WTC11 (cell line): ENCODE data around the gene SPINDOC. TPM values are rescaled to one million over a fixed set of nuclear protein-coding genes. Genes with fewer than 3 reads are reported as not detected.
"Not testable (repeated sequence)": the region's sequence is repeated elsewhere in the genome, so short reads cannot be mapped to it uniquely, and the experiment has no call there.

Source experiments
- ATAC-seq: fragments of 200-7000 bp; cut with Tn5 transposase; 2 replicates; pipeline ENCODE4 v1.10.0; 2021; ENCODE audit warnings: mild to moderate bottlenecking, moderate library complexity
- CTCF ChIA-PET: fragments of 300-600 bp; sonication (Branson Sonifier 250); formaldehyde crosslinking; loops from one replicate; lab custom pipeline; 2021; ENCODE audit warnings: antibody characterized with exemption; lab: Charles Lee
- POLR2A ChIA-PET: fragments of 350-600 bp; sonication (Branson Sonifier 250); formaldehyde crosslinking; loops from one replicate; lab custom pipeline; 2021; ENCODE audit warnings: antibody characterized with exemption; lab: Charles Lee
- DNase-seq: peaks from one replicate; pipeline ENCODE4 v3.0.0; 2021; ENCODE audit warnings: low spot score
- H3K27ac Mint-ChIP-seq: 2 replicates; pipeline ENCODE4 v1.8.0; 2021; ENCODE audit warnings: mixed read lengths
- H3K27me3 Mint-ChIP-seq: 2 replicates; pipeline ENCODE4 v1.8.0; 2021; ENCODE audit warnings: low read depth, mild to moderate bottlenecking, moderate library complexity, mixed read lengths
- H3K36me3 Mint-ChIP-seq: 2 replicates; pipeline ENCODE4 v1.8.0; 2021; ENCODE audit warnings: mixed read lengths
- H3K4me1 Mint-ChIP-seq: 2 replicates; pipeline ENCODE4 v1.8.0; 2022; ENCODE audit warnings: mixed read lengths
- H3K4me3 Mint-ChIP-seq: 2 replicates; pipeline ENCODE4 v1.8.0; 2021; ENCODE audit warnings: mild to moderate bottlenecking, moderate library complexity, mixed read lengths
- H3K9me3 Mint-ChIP-seq: 2 replicates; pipeline ENCODE4 v1.8.0; 2021; ENCODE audit warnings: mixed read lengths
- ATF3 ChIP-seq: sonication (generic); formaldehyde crosslinking; conservative IDR thresholded peaks from 2 replicates; pipeline ENCODE4 v1.8.1; 2022; ENCODE audit warnings: mild to moderate bottlenecking, missing genetic modification reagents
- ESRRA ChIP-seq: sonication (generic); formaldehyde crosslinking; IDR thresholded peaks from 2 replicates; pipeline ENCODE4 v1.8.1; 2022; ENCODE audit warnings: mild to moderate bottlenecking, missing genetic modification reagents, borderline replicate concordance
- GABPB1 ChIP-seq: sonication (generic); formaldehyde crosslinking; IDR thresholded peaks from 2 replicates; pipeline ENCODE4 v1.8.1; 2023; ENCODE audit warnings: mild to moderate bottlenecking, missing genetic modification reagents
- GTF2I ChIP-seq: fragments of 250-450 bp; sonication (Bioruptor Pico); conservative IDR thresholded peaks from 2 replicates; pipeline ENCODE4 v1.4.0; 2021; ENCODE audit warnings: mild to moderate bottlenecking
- JAZF1 ChIP-seq: fragments of 250-450 bp; sonication (Bioruptor Pico); IDR thresholded peaks from 2 replicates; pipeline ENCODE4 v1.9.0; 2021; ENCODE audit warnings: moderate library complexity, mild to moderate bottlenecking, inconsistent platforms
- NFYB ChIP-seq: sonication (generic); formaldehyde crosslinking; conservative IDR thresholded peaks from 2 replicates; pipeline ENCODE4 v1.8.0; 2022; ENCODE audit warnings: low read depth, missing genetic modification reagents
- SMAD3 ChIP-seq: sonication (generic); formaldehyde crosslinking; IDR thresholded peaks from 2 replicates; pipeline ENCODE4 v1.8.0; 2022; ENCODE audit warnings: missing genetic modification reagents, mild to moderate bottlenecking, borderline replicate concordance
- STAT6 ChIP-seq: sonication (generic); formaldehyde crosslinking; conservative IDR thresholded peaks from 2 replicates; pipeline ENCODE4 v1.8.1; 2023; ENCODE audit warnings: mild to moderate bottlenecking, low read depth, missing genetic modification reagents, moderate library complexity
- ZNF317 ChIP-seq: sonication (generic); formaldehyde crosslinking; IDR thresholded peaks from 2 replicates; pipeline ENCODE4 v1.8.1; 2023; ENCODE audit warnings: low read depth, mild to moderate bottlenecking, moderate library complexity, missing genetic modification reagents, borderline replicate concordance
- total RNA-seq: library from RNA; stranded (reverse); gene quantifications from 3 replicates; pipeline ENCODE4 v1.2.3, GENCODE V29; 2021
- TF ChIP-seq, protein P1 (sequence below): sonication (generic); formaldehyde crosslinking; IDR thresholded peaks from 2 replicates; pipeline ENCODE4 v1.8.0; 2022; ENCODE audit warnings: mild to moderate bottlenecking, missing genetic modification reagents
- TF ChIP-seq, protein P2 (sequence below): sonication (generic); formaldehyde crosslinking; IDR thresholded peaks from 2 replicates; pipeline ENCODE4 v1.8.1; 2023; ENCODE audit warnings: mild to moderate bottlenecking, missing genetic modification reagents, moderate library complexity
- TF ChIP-seq, protein P3 (sequence below): sonication (generic); formaldehyde crosslinking; IDR thresholded peaks from 2 replicates; pipeline ENCODE4 v1.8.1; 2023; ENCODE audit warnings: mild to moderate bottlenecking, missing genetic modification reagents

The SPINDOC gene
- total RNA-seq, 1 experiment from 2014 or later: 93.8 TPM

DNA sequence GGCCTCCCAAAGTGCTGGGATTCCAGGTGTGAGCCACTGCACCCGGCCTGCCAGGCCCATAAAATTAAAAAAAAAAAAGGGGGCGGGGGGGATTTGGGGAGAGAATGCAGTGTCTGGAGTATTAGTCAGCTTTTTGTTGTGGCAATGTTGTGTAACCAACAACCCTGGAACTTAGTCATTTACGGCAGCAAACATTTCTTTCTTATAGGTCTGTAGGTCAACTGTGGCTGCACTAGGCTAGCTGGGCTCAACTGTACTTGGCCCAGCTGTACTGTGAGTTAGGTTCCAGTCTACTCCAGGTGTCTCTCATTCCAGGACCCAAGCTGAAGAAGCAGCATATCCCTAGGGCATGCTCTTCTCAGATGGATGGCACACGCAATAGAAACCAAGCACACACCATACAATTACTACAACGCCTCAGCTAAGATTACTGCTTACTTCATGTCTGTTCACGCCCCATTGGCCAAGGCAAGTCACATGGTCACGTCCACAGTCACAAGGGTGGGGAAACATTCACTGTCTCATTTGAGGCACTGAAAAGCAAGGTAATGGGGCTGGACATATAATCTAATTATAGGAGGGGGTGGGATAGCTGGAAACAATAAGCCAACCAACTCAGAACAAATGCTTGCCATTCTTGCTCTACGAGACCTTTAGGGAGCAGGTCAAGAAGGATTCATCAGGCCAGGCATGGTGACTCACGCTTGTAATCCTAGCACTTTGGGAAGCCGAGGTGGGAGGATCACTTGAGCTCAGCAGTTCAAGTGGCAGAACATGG is 10.4 kb upstream of the SPINDOC start (continued):
- TF ChIP-seq, protein P1, sequence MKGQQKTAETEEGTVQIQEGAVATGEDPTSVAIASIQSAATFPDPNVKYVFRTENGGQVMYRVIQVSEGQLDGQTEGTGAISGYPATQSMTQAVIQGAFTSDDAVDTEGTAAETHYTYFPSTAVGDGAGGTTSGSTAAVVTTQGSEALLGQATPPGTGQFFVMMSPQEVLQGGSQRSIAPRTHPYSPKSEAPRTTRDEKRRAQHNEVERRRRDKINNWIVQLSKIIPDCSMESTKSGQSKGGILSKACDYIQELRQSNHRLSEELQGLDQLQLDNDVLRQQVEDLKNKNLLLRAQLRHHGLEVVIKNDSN (CRISPR knock-in tag): peak; percentile 53; the same call in 1 of the 2 replicates
- peak; percentile 39; the same call in 1 of the 2 replicates for TF ChIP-seq NFYB (CRISPR knock-in tag)

DNA sequence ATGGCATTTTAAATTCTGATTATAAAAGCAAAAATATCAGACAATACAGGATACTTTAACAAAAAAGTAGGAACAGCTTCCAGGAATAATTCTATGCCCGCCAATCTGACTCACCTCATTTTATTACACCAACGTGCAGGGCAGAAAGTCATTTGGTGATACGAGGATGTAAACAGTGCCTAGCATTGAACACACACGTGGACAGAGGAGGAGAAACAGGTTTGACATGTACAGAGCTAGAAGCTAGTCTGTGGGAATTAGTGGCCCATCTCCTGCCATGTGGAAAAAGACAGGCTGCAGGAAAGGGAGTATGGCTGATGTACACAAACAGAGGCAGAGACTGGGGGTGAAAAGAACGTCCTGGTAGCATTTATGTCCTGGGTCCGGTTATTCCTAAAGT is 9.0 kb upstream of the SPINDOC start:
- DNase-seq (no peak), ATAC-seq (no peak)
- CTCF ChIA-PET: no interaction called here
- Mint-ChIP-seq H3K36me3 (no peaks in the 10 kb centered on the region), H3K9me3 (no peaks in the 10 kb centered on the region), H3K27ac (no peak overlapping the region), H3K4me3 (no peak overlapping the region), H3K4me1 (0 out of 2 replicates have a peak, but pooled peaks cover 3% of the 10 kb centered on the region), H3K27me3 (peaks cover 14% of the 10 kb centered on the region)
- POLR2A ChIA-PET: no interaction called here
- TF ChIP-seq JAZF1 (CRISPR knock-in tag): no peak
- TF ChIP-seq, protein P2, sequence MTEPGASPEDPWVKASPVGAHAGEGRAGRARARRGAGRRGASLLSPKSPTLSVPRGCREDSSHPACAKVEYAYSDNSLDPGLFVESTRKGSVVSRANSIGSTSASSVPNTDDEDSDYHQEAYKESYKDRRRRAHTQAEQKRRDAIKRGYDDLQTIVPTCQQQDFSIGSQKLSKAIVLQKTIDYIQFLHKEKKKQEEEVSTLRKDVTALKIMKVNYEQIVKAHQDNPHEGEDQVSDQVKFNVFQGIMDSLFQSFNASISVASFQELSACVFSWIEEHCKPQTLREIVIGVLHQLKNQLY (CRISPR knock-in tag): no peak
- no peak for TF ChIP-seq GTF2I
- no peak for TF ChIP-seq STAT6 (CRISPR knock-in tag)

- Mint-ChIP-seq H3K27me3 (peaks cover 5% of the 10 kb centered on the region), H3K27ac (no peak overlapping the region), H3K9me3 (no peaks in the 10 kb centered on the region), H3K36me3 (no peaks in the 10 kb centered on the region), H3K4me3 (no peak overlapping the region), H3K4me1 (0 out of 2 replicates have a peak, but pooled peaks cover 3% of the 10 kb centered on the region)
- DNase-seq: no peak
- POLR2A ChIA-PET: no interaction called here
- peak; percentile 28; the same call in 1 of the 2 replicates for ATAC-seq
- CTCF ChIA-PET: no interaction called here
- TF ChIP-seq ATF3 (CRISPR knock-in tag) (no peak), SMAD3 (CRISPR knock-in tag) (no peak), GABPB1 (CRISPR knock-in tag) (no peak), ZNF317 (CRISPR knock-in tag) (no peak), ESRRA (CRISPR knock-in tag) (no peak)
- TF ChIP-seq, protein P3, sequence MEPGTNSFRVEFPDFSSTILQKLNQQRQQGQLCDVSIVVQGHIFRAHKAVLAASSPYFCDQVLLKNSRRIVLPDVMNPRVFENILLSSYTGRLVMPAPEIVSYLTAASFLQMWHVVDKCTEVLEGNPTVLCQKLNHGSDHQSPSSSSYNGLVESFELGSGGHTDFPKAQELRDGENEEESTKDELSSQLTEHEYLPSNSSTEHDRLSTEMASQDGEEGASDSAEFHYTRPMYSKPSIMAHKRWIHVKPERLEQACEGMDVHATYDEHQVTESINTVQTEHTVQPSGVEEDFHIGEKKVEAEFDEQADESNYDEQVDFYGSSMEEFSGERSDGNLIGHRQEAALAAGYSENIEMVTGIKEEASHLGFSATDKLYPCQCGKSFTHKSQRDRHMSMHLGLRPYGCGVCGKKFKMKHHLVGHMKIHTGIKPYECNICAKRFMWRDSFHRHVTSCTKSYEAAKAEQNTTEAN (CRISPR knock-in tag): no peak
Measured at GRCh38 chr11:63805844-63806415, 7.3 kb upstream of the SPINDOC start.

DNA sequence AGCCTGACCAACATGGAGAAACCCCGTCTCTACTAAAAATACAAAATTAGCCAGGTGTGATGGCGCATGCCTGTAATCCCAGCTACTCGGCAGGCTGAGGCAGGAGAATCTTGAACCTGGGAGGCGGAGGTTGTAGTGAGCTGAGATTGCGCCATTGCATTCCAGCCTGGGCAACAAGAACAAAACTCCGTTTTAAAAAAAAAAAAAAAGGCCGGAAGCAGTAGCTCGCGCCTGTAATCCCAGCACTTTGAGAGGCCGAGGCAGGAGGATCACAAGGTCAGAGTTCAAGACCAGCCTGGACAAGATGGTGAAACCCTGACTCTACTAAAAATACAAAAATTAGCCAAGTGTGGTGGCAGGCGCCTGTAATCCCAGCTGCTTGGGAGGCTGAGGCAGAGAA is 2.9 kb upstream of the SPINDOC start:
- not testable (repeated sequence) for H3K4me3 Mint-ChIP-seq

More for the DNA sequence above, 2.9 kb upstream of the SPINDOC start:
- H3K36me3 Mint-ChIP-seq, ATAC-seq, H3K27ac Mint-ChIP-seq, H3K9me3 Mint-ChIP-seq, DNase-seq, POLR2A ChIA-PET: not testable (repeated sequence)
- Mint-ChIP-seq H3K4me1 (peaks cover 26% of the 10 kb centered on the region), H3K27me3 (peaks cover 15% of the 10 kb centered on the region)
- CTCF ChIA-PET: interaction anchor here (0.7 to 3.1 kb wide), 4 partner anchors 42 to 338 kb away, joined by 3 to 21 read pairs (median 4); partner anchors contain the start of gene ZFTA
- peak; percentile 21; the same call in 1 of the 2 replicates for TF ChIP-seq GABPB1 (CRISPR knock-in tag)
